BLaER1 (cell line): ENCODE measurements around the gene EHMT1.

ENCODE experiments used
- H3K27ac ChIP-seq: shearing (Covaris generic); formaldehyde crosslinking; 2 replicates; pipeline ENCODE4 v1.8.1; 2022
- H3K27me3 ChIP-seq: shearing (Covaris generic); formaldehyde crosslinking; 2 replicates; pipeline ENCODE4 v1.8.1; 2022
- H3K36me3 ChIP-seq: shearing (Covaris generic); formaldehyde crosslinking; 2 replicates; pipeline ENCODE4 v1.8.1; 2022
- H3K4me1 ChIP-seq: shearing (Covaris generic); formaldehyde crosslinking; 2 replicates; pipeline ENCODE4 v1.8.1; 2022
- H3K4me2 ChIP-seq: shearing (Covaris generic); formaldehyde crosslinking; 2 replicates; pipeline ENCODE4 v1.8.1; 2022
- H3K4me3 ChIP-seq: shearing (Covaris generic); formaldehyde crosslinking; 2 replicates; pipeline ENCODE4 v1.8.1; 2022
- H3K9ac ChIP-seq: shearing (Covaris generic); formaldehyde crosslinking; 2 replicates; pipeline ENCODE4 v1.8.1; 2022
- H3K9me3 ChIP-seq: shearing (Covaris generic); formaldehyde crosslinking; 2 replicates; pipeline ENCODE4 v1.8.1; 2022
- H4K20me1 ChIP-seq: shearing (Covaris generic); formaldehyde crosslinking; 2 replicates; pipeline ENCODE4 v1.8.1; 2022
- Cebpa-rat ChIP-seq: shearing (Covaris generic); IDR thresholded peaks from 2 replicates; pipeline ENCODE4 v1.8.1; 2022

EHMT1 gene

DNA sequence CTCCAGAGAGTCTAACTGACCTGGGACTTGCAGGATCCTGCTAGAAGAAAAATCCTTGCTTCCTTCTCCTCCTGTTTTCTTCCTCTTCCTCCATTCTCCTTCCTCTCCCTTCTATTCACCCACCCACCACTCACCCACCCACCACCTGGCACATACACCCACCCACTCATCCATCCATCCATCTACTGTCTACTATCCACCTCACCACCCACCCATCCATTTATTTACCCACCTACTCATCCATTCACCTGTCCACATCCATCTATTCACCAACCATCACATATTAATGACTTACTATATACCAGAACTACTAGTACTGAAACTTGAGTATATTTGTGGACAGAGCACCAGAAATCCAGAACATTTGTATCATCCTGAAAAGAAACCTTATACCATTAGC, 49.4 kb downstream of the EHMT1 start:
- Histone ChIP-seq H4K20me1 (peaks cover 100% of the 10 kb centered on the region), H3K9ac (no peak overlapping the region), H3K4me2 (no peak overlapping the region; the same call in 1 of the 2 replicates), H3K4me3 (no peak overlapping the region), H3K9me3 (no peaks in the 10 kb centered on the region), H3K4me1 (peaks cover 81% of the 10 kb centered on the region), H3K36me3 (peaks cover 44% of the 10 kb centered on the region), H3K27me3 (no peaks in the 10 kb centered on the region), H3K27ac (no peak overlapping the region)
- TF ChIP-seq Cebpa-rat = no peak

DNA sequence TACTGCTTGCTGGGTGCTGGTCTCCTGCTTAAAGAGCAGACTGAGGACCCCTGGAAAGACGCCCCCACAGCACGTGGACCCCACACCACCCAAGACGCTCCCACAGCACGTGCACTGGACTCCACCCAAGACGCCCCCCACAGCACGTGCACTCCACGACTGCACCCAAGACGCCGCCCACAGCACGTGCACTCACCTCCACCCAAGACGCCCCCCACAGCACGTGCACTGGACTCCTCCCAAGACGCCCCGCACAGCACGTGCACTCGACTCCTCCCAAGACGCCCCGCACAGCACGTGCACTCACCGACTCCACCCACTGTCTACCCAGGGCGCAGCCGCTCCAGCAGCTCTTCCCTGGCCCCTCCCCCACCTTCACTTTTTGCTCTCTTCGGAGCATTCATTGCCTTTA, 50.5 kb downstream of the EHMT1 start:
- Histone ChIP-seq H3K27ac (no peak overlapping the region), H3K9me3 (no peaks in the 10 kb centered on the region), H3K4me1 (peaks cover 81% of the 10 kb centered on the region), H3K9ac (no peak overlapping the region), H4K20me1 (peaks cover 100% of the 10 kb centered on the region), H3K27me3 (no peaks in the 10 kb centered on the region), H3K36me3 (peaks cover 40% of the 10 kb centered on the region), H3K4me3 (no peak overlapping the region), H3K4me2 (no peak overlapping the region)
- TF ChIP-seq Cebpa-rat = no peak

DNA sequence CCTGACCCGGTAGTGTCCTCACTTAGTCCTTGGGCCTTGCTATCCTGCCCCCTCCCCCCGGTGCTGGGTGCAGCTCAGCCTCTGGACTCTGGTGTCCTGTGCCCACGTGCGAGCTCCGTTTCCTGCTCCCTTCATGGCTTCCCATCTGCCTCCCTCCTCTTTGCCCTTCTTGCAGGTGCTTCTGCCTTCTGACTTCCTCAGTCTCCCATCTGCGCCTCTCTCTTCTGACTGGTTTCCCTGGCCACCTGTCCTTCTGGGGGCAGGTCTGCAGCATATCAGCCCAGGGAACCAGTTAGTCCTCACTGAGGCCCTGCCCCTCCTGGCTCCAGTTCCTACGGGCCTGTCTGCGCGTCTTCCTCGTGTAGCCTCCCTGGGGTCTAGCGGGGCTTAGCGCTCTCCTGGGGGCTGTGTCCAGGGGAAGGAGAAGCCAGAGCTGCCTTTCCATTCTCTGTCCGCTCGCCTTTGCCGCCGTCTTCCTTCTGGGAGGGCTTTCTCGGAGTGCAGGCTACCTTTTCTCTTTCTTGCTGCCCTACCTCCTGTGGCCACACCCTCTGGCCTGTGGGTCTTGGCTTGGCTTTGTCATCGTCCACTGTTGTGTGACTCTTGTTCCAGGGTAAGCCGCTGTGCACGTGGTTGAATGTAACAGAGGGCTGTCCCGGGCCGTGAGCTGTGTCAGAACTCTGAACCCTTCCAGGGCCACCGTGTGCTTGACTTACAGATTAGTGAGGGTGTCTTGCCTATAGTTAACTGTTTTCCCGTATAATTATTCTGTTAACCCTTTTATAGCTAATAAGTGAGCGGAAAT, 51.8 kb downstream of the EHMT1 start:
- peaks cover 100% of the 10 kb centered on the region for H4K20me1 ChIP-seq
- peak overlapping the region; percentile 99 for H3K4me2 ChIP-seq

DNA sequence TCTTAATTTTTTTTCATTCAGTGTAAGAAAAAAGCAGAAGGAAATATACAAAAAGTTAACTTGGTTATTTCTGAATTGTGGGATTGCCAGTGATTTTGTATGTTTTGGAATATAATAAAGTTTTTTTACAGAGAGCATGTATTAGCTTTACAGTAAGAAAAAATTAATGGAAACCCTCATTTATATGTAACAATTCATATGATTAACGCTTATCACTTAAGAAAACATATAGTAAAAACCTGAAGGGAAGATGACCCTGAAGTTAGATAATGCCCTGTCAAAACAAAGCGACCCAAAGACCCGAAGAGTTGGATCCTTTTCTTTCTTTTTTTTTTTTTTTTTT, 52.4 kb downstream of the EHMT1 start:
- H3K4me1 ChIP-seq = peaks cover 83% of the 10 kb centered on the region
- H3K4me2 ChIP-seq = peak overlapping the region; percentile 99

More for the DNA sequence above, 51.8 kb downstream of the EHMT1 start:
- Histone ChIP-seq H3K9ac (peak overlapping the region; percentile 32; the same call in 1 of the 2 replicates), H3K4me1 (peaks cover 85% of the 10 kb centered on the region), H3K27me3 (no peaks in the 10 kb centered on the region), H3K9me3 (no peaks in the 10 kb centered on the region), H3K4me3 (no peak overlapping the region), H3K27ac (peak overlapping the region; percentile 56), H3K36me3 (peaks cover 28% of the 10 kb centered on the region)
- TF ChIP-seq Cebpa-rat = no peak

DNA sequence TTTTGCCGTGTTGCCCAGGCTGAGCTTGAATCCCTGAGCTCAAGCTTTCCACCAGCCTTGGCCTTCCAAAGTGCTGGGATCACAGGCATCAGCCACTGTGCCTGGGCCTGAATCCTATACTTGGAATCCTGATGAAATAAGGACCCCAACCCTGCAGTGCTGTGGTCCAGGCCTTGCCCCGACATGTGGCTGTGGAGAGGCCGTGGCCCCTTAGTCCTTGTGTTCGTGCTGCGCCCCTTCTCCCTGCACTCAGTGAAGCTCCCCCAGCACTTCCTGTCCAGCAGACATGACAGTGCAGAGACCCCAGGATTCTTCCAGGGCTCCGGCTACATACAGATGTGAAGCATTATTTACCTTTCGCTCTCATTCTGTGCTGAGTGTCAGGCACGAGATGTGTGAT, 52.9 kb downstream of the EHMT1 start:
- peak overlapping the region; percentile 40; the same call in 1 of the 2 replicates for H3K27ac ChIP-seq
- peaks cover 18% of the 10 kb centered on the region for H3K36me3 ChIP-seq
- peak overlapping the region; percentile 9; the same call in 1 of the 2 replicates for H3K9ac ChIP-seq
- no peak overlapping the region for H3K4me3 ChIP-seq
- peak overlapping the region; percentile 99 for H3K4me2 ChIP-seq
- H3K9me3 ChIP-seq = no peaks in the 10 kb centered on the region
- H3K27me3 ChIP-seq = no peaks in the 10 kb centered on the region
- peaks cover 97% of the 10 kb centered on the region for H4K20me1 ChIP-seq
- TF ChIP-seq Cebpa-rat = no peak
- H3K4me1 ChIP-seq = peaks cover 83% of the 10 kb centered on the region

More for the DNA sequence above, 52.4 kb downstream of the EHMT1 start:
- no peaks in the 10 kb centered on the region for H3K9me3 ChIP-seq
- no peaks in the 10 kb centered on the region for H3K27me3 ChIP-seq
- H4K20me1 ChIP-seq = peaks cover 97% of the 10 kb centered on the region
- peak overlapping the region; percentile 9; the same call in 1 of the 2 replicates for H3K9ac ChIP-seq
- no peak for TF ChIP-seq Cebpa-rat
- H3K36me3 ChIP-seq = peaks cover 23% of the 10 kb centered on the region
- H3K4me3 ChIP-seq = no peak overlapping the region
- H3K27ac ChIP-seq = peak overlapping the region; percentile 56; the same call in 1 of the 2 replicates

DNA sequence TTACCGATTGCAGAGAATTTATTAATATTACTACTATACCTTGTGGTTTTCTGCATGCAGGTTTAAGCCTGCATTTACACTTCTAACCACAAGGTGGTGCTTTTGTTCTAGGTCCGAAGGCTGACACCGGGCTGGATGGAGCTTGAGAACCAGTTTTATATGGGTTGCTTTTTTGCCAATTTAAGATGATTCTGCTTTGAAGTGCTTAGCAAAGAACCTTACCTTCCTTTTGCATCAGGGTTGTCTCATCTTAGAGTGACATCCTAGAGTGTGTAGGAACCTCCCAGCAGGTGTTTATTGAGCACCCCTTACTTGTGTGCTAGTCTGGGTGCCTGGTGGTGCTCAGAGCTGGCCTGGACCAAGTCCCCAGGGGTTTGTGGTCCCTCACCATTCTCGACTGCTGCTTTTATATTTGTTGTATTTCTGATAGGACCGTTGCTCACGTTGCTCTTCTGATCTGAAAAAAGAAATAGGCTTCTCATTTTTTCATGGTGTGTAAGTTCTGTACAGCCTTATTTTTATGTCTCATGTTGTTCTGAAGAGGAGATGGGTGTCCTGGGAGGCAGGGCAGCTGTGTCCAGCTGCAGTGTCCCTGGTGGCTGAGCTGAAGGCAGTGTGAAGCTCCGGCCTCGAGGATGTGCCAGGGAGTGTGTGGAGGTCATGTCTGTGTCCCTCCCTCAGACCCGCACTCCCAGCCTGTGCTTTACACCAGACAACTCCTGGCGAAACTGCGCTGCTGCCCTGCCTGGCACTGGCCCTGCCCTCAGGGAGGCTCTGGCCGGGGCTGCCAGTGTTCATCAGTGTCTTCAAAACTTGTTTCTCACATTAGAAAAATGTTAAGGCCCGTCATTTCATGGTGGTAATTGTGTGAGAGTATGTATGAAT, 54.3 kb downstream of the EHMT1 start:
- Histone ChIP-seq H3K9me3 (no peaks in the 10 kb centered on the region), H3K4me3 (peak overlapping the region; percentile 47), H3K9ac (peak overlapping the region; percentile 70), H3K27me3 (no peaks in the 10 kb centered on the region), H3K36me3 (peaks cover 27% of the 10 kb centered on the region), H4K20me1 (peaks cover 97% of the 10 kb centered on the region), H3K4me1 (peaks cover 84% of the 10 kb centered on the region), H3K27ac (peak overlapping the region; percentile 73), H3K4me2 (peak overlapping the region; percentile 99)
- TF ChIP-seq Cebpa-rat = no peak

DNA sequence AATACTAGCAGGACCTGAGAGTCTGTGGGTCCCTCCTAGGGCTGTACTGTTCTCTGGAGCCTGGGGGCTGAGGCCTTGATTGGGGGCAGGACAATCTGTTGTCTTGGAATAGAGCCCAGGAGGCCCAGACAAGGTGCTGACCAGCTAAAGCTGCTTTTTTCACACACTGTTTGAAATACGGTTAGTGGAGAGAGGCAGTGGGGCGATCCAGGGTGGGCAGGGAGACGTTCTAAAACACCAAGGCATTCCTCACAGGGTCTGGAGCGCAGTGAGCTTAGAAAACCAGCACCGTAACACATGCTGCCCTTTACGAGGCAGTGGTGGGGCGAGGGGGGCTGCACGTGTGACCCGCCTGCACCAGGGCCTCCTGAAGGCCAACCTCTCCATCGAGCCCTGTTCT, 55.1 kb downstream of the EHMT1 start:
- no peak for TF ChIP-seq Cebpa-rat
- H3K4me1 ChIP-seq = peaks cover 92% of the 10 kb centered on the region
- H3K4me2 ChIP-seq = peak overlapping the region; percentile 99
- H3K9ac ChIP-seq = peak overlapping the region; percentile 70
- H4K20me1 ChIP-seq = peaks cover 97% of the 10 kb centered on the region
- no peaks in the 10 kb centered on the region for H3K27me3 ChIP-seq
- no peaks in the 10 kb centered on the region for H3K9me3 ChIP-seq
- peak overlapping the region; percentile 47; the same call in 1 of the 2 replicates for H3K4me3 ChIP-seq
- peaks cover 28% of the 10 kb centered on the region for H3K36me3 ChIP-seq
- peak overlapping the region; percentile 73 for H3K27ac ChIP-seq

DNA sequence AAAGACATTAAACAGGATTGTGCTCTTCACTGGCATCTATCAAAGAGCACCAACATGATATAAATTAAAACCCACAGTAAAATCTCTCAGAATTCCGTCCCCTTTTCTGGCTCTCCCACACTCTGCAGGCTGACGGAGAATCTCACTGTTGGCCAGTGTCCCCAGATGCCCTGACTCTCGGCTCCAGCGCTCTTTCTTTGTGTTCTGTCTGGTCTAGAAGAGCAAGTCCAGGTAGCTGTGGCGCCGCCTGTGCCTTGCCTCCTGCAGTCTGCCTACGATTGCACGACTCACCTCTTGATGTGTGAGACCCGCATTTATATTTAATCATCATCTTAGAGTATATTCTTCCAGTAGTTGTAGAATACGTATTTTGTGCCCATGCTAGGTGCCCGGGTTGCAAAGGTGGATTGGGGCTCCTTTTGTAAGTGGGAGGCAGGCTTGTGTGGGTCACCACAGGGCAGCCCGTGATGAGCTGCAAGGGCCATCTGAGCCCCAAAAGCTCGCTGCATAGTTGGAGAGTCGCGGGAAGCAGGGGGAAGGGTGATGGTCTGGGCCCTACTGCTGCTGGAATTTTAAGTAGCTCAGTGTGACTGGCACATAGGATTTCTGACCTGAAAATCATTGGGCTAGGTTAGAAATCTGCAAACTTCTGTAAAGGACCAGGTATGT, 55.6 kb downstream of the EHMT1 start:
- H3K27me3 ChIP-seq = no peaks in the 10 kb centered on the region
- peaks cover 95% of the 10 kb centered on the region for H3K4me1 ChIP-seq
- TF ChIP-seq Cebpa-rat = no peak
- H3K27ac ChIP-seq = peak overlapping the region; percentile 73
- no peak overlapping the region for H3K4me3 ChIP-seq
- H3K9me3 ChIP-seq = no peaks in the 10 kb centered on the region
- H3K9ac ChIP-seq = peak overlapping the region; percentile 70
- H3K36me3 ChIP-seq = peaks cover 22% of the 10 kb centered on the region
- H3K4me2 ChIP-seq = peak overlapping the region; percentile 99
- H4K20me1 ChIP-seq = peaks cover 97% of the 10 kb centered on the region

DNA sequence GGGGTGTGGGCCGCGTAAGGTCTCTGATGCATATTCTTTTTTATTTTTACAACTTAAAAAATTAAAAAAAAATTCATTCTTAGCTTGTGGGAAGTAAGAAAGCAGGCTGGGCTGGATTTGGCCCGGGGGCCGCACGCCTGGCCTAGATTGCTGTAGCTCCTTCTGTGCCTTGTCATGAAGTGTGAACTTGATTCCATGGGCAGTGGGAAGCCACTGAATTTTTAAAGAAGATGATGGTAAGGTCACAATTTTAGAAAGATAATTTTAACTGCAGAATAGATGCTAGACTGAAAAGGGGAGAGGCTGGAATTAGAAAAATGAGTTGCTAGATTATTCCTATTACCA, 56.1 kb downstream of the EHMT1 start:
- peak overlapping the region; percentile 99 for H3K4me2 ChIP-seq
- no peak overlapping the region for H3K9ac ChIP-seq
- H3K27ac ChIP-seq = no peak overlapping the region
- H3K9me3 ChIP-seq = no peaks in the 10 kb centered on the region
- no peaks in the 10 kb centered on the region for H3K27me3 ChIP-seq
- no peak overlapping the region for H3K4me3 ChIP-seq
- H3K4me1 ChIP-seq = peaks cover 95% of the 10 kb centered on the region
- TF ChIP-seq Cebpa-rat = no peak
- peaks cover 97% of the 10 kb centered on the region for H4K20me1 ChIP-seq
- H3K36me3 ChIP-seq = peaks cover 17% of the 10 kb centered on the region
